ENCODE results near the gene VTN. TPM values are rescaled to one million over a fixed set of nuclear protein-coding genes. Genes with fewer than 3 reads are reported as not detected.

The VTN gene
- total RNA-seq, 2 experiments from 2014 or later, result not detected

DNA sequence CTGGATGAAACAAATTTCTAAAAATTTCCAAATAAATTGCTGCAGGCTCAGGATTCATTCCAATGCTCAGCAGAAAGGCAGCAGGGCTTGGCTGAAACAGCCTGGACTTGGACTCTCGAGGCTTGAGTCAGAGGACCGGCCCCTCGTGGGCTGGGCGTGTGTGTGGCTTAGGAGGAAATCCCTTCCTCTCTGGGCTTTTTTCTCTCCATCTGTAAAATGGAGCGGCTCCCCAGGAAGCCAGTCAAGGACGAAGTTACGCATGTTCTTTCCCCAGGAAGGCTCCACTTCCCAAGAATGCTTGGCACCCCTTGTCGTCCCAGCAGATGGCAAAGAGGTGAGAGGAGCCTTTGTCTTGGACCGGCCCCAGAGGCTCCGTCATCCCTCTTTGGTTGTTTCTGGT, 22.4 kb upstream of the VTN start:
- H3K4me3 Mint-ChIP-seq, result no peak overlapping the region
- ChIA-PET POLR2A (no interaction called here), CTCF (no interaction called here)
- peaks cover 2% of the 10 kb centered on the region for H3K4me1 Mint-ChIP-seq (ENCODE audit: low read depth)
- no peak for DNase-seq
- H3K27me3 Mint-ChIP-seq, result no peaks in the 10 kb centered on the region
- peaks cover 35% of the 10 kb centered on the region for H3K36me3 Mint-ChIP-seq
- no peaks in the 10 kb centered on the region for H3K9me3 Mint-ChIP-seq
- intact Hi-C loops (cut with micrococcal nuclease), result no loop called here
- no peak overlapping the region for H3K27ac Mint-ChIP-seq

DNA sequence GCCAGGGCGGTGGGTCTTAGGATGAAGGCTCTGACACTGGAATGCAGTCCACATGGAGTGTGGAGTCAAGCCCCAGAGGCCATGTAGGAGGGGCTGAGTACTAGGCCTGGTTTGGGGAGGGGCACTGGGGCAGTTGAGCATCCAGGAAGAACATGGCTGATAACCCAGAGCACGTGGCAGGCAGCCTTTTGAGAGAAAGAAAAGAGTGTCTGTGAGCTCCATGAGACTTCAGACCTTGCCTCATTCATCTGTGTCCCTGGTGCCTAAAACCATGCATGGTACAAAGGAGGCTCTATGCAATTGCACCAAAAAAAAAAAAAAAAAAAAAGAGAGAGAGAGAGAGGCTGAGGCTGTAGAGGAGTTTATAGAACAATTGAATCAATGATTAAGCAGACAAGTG, 21.3 kb upstream of the VTN start:
- Mint-ChIP-seq H3K9me3 (no peaks in the 10 kb centered on the region), H3K4me3 (no peak overlapping the region), H3K36me3 (peaks cover 34% of the 10 kb centered on the region), H3K27ac (no peak overlapping the region), H3K27me3 (no peaks in the 10 kb centered on the region), H3K4me1 (ENCODE audit: low read depth) (peaks cover 2% of the 10 kb centered on the region)
- ChIA-PET POLR2A (interaction anchor here (0.9 kb wide), 1 partner anchor 15 kb away, joined by 4 read pairs; the partner anchor contains the start of gene SLC46A1), CTCF (interaction anchor here (1.2 kb wide), 1 partner anchor 10 kb away, joined by 4 read pairs; no protein-coding TSS in a partner anchor)
- DNase-seq, result no peak
- intact Hi-C loops (cut with micrococcal nuclease), result no loop called here

DNA sequence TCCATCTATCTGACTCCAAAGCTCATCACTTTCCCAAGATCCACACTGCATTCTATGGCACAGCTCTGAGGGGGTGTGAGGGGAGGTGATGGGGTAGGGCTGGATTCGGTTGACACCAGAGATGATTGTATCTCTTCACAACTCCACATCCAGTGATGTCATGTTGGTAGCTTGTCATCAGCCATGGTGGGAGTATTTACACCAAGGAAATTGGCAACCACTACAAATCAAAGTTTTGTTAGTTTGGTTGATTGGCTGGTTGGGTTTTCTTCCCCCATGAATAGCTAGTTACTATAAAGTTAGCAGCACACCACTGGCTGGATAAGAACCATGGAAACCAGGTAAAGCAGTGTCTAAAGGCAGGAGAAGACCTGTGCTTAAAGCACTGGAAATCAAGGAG, 20.9 kb upstream of the VTN start:
- peaks cover 34% of the 10 kb centered on the region for H3K36me3 Mint-ChIP-seq
- DNase-seq, result no peak
- H3K4me1 Mint-ChIP-seq (ENCODE audit: low read depth), result peaks cover 3% of the 10 kb centered on the region

DNA sequence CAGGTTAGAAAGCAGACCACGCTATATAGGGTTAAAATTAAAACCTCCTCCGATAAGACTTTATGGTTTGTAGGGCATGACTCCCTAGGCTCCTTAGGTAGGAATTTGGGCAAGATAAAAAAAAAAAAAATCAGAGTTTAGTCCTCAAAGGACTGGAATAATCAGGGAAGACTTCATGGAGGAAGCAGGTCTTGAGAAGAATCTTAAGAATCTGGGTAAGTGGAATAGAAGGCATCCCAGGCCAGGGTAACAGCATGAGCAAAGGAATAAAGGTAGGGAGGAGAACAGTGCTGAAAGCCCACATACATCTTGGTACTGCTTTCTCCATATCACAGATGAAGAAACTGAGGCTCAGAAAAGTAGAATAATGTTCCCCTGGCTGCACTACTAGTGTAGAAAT, 20.5 kb upstream of the VTN start:
- intact Hi-C loops (cut with micrococcal nuclease), result no loop called here
- Mint-ChIP-seq H3K27me3 (no peaks in the 10 kb centered on the region), H3K4me1 (ENCODE audit: low read depth) (peaks cover 6% of the 10 kb centered on the region)

More for the DNA sequence above, 20.9 kb upstream of the VTN start:
- intact Hi-C loops (cut with micrococcal nuclease), result no loop called here
- Mint-ChIP-seq H3K9me3 (no peaks in the 10 kb centered on the region), H3K27me3 (no peaks in the 10 kb centered on the region), H3K4me3 (no peak overlapping the region), H3K27ac (no peak overlapping the region)
- POLR2A ChIA-PET, result interaction anchor here (0.9 kb wide), 1 partner anchor 15 kb away, joined by 4 read pairs; the partner anchor contains the start of gene SLC46A1
- CTCF ChIA-PET, result interaction anchor here (1.2 kb wide), 1 partner anchor 10 kb away, joined by 4 read pairs; no protein-coding TSS in a partner anchor

DNA sequence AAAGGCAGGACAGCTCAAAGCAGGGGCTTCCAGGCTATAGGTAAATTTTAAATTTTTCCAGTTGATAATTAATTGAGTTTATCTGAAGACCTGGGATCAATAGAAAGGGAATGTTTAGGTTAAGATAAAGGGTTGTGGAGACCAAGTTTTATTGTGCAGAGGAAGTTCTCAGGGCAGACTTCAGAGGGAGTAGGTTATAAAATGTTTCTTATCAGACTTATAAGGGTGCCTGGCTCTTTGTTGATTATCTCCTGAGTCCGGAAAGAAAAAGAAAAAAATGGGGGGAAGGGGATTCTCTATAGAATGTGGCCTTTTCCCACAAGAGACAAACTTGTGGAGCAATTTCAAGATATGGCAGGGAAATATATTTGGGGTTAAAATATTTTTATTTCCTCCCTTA, 20.0 kb upstream of the VTN start:
- Mint-ChIP-seq H3K27ac (no peak overlapping the region), H3K36me3 (peaks cover 34% of the 10 kb centered on the region), H3K9me3 (no peaks in the 10 kb centered on the region), H3K4me1 (ENCODE audit: low read depth) (peaks cover 10% of the 10 kb centered on the region), H3K4me3 (no peak overlapping the region), H3K27me3 (no peaks in the 10 kb centered on the region)
- DNase-seq, result no peak
- ChIA-PET POLR2A (no interaction called here), CTCF (interaction anchor here (1.6 kb wide), 1 partner anchor 26 kb away, joined by 5 read pairs; no protein-coding TSS in a partner anchor)
- intact Hi-C loops (cut with micrococcal nuclease), result no loop called here

More for the DNA sequence above, 20.5 kb upstream of the VTN start:
- POLR2A ChIA-PET, result no interaction called here
- no peak overlapping the region for H3K27ac Mint-ChIP-seq
- DNase-seq, result no peak
- H3K9me3 Mint-ChIP-seq, result no peaks in the 10 kb centered on the region
- H3K36me3 Mint-ChIP-seq, result peaks cover 34% of the 10 kb centered on the region
- H3K4me3 Mint-ChIP-seq, result no peak overlapping the region
- CTCF ChIA-PET, result no interaction called here

DNA sequence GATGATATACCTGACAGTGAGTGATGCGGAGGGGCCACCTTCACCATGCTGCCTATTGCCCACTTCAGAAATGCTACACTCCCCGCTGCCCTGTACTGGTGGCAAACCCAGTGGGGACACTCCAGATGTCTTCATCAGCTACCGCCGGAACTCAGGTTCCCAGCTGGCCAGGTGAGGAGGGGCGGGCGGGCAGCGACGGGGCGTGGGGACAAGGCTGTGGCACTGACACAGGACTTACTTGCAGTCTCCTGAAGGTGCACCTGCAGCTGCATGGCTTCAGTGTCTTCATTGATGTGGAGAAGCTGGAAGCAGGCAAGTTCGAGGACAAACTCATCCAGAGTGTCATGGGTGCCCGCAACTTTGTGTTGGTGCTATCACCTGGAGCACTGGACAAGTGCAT, 18.0 kb upstream of the VTN start:
- ChIA-PET CTCF (no interaction called here), POLR2A (no interaction called here)
- H3K27ac Mint-ChIP-seq, result no peak overlapping the region
- no peaks in the 10 kb centered on the region for H3K27me3 Mint-ChIP-seq
- DNase-seq, result no peak
- H3K4me1 Mint-ChIP-seq (ENCODE audit: low read depth), result peaks cover 20% of the 10 kb centered on the region
- H3K4me3 Mint-ChIP-seq, result no peak overlapping the region
- H3K9me3 Mint-ChIP-seq, result no peaks in the 10 kb centered on the region
- peaks cover 29% of the 10 kb centered on the region for H3K36me3 Mint-ChIP-seq
- intact Hi-C loops (cut with micrococcal nuclease), result loop anchor here (10.0 kb wide), 1 partner anchor 157 kb away; no protein-coding TSS in a partner anchor

DNA sequence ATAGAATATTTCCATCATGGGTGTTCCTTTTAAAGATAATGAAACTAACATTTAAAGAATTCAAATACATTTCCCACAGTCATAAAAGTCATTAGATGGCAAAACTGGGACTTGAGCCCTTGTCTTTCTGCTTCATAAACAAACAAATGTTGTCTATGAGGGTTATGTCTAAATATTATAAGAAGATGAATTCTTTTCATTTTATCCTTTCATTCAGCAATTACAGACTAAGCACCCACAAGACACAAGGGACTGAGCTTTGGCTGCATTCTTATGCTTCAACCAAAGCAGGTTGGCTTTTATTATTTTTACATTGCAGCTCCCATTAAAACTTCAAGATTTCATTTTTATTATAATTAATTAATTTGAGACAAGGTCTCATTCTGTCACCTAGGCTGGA, 16.3 kb upstream of the VTN start:
- POLR2A ChIA-PET, result no interaction called here
- Mint-ChIP-seq H3K4me1 (ENCODE audit: low read depth) (peaks cover 23% of the 10 kb centered on the region), H3K36me3 (peaks cover 28% of the 10 kb centered on the region), H3K4me3 (no peak overlapping the region), H3K27ac (no peak overlapping the region), H3K27me3 (no peaks in the 10 kb centered on the region), H3K9me3 (no peaks in the 10 kb centered on the region)
- CTCF ChIA-PET, result interaction anchor here (0.6 to 1.4 kb wide), 3 partner anchors 29 to 1231 kb away, joined by 3 read pairs; no protein-coding TSS in a partner anchor
- intact Hi-C loops (cut with micrococcal nuclease), result loop anchor here (10.0 kb wide), 1 partner anchor 158 kb away; no protein-coding TSS in a partner anchor
- no peak for DNase-seq

DNA sequence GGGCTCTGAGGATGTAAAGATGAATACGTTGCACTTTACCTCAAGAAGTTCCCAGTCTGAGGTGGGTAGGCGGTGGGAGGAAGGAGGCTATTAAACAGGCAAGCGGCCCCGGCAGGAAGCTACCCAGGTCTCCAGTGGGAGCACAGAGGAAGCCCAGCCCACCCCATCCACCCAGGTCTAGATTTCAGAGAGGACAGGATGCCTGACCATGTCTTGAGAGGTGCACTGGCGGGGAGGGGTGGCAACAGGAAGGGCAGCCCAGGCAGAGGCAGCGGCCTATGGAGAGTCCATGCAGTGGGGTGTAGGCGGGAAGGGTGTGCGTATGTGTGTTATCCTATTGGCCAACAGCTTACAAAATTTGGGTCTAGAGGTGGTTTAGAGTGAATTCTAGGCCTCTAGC, 15.3 kb upstream of the VTN start:
- POLR2A ChIA-PET, result interaction anchor here (0.6 to 1.7 kb wide), 5 partner anchors 11 to 82 kb away, joined by 3 to 15 read pairs (median 3); partner anchors contain the start of genes POLDIP2 and SARM1
- Mint-ChIP-seq H3K27ac (no peak overlapping the region), H3K27me3 (no peaks in the 10 kb centered on the region), H3K36me3 (peaks cover 19% of the 10 kb centered on the region), H3K4me1 (ENCODE audit: low read depth) (peaks cover 25% of the 10 kb centered on the region), H3K9me3 (no peaks in the 10 kb centered on the region), H3K4me3 (peak overlapping the region; percentile 88)
- DNase-seq, result peak; percentile 61
- intact Hi-C loops (cut with micrococcal nuclease), result loop anchor here (2.0 to 10.0 kb wide), 2 partner anchors 31 to 159 kb away; no protein-coding TSS in a partner anchor
- CTCF ChIA-PET, result interaction anchor here (0.6 to 1.7 kb wide), 2 partner anchors 31 to 117 kb away, joined by 5 to 7 read pairs; no protein-coding TSS in a partner anchor

DNA sequence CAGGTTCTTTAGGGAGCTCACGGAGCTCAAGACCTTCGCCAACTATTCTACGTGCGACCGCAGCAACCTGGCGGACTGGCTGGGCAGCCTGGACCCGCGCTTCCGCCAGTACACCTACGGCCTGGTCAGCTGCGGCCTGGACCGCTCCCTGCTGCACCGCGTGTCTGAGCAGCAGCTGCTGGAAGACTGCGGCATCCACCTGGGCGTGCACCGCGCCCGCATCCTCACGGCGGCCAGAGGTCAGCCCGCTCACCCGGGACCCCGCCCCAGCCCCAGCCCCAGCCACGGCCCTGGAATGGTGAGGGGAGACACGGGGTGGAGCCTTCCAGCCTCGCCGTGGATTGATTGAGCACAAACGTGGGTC, 14.9 kb upstream of the VTN start:
- POLR2A ChIA-PET, result interaction anchor here (0.6 to 1.7 kb wide), 6 partner anchors 10 to 81 kb away, joined by 3 to 15 read pairs (median 4); partner anchors contain the start of genes IFT20, POLDIP2, SARM1 and TNFAIP1
- H3K27ac Mint-ChIP-seq, result peak overlapping the region; percentile 59
- DNase-seq, result peak; percentile 24

DNA sequence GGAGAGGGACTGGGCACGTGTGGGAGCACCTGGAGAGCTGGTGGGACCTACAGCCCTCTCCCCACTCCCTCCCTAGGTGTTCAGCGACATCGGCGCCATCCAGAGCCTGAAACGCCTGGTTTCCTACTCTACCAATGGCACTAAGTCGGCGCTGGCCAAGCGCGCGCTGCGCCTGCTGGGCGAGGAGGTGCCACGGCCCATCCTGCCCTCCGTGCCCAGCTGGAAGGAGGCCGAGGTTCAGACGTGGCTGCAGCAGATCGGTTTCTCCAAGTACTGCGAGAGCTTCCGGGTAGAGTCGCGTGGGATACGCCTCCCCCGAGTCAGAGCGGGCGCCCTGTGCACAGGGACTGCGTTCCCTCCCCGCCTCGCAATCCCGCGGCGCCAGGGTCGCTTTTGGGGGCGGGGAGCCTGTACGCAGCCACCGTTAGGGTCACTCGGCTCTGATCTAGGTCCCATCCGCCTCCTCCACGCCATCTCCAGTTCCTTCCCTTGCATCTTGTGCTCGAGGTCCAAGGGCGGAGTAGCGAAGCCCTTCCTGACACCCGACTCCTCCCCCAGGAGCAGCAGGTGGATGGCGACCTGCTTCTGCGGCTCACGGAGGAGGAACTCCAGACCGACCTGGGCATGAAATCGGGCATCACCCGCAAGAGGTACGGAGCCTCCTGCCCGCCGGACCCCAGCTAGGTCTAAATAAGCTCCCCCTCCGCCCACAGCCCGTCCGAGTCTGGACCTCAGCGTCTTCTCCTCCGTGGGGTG, 14.4 kb upstream of the VTN start:
- H3K4me3 Mint-ChIP-seq, result peak overlapping the region; percentile 88
- CTCF ChIA-PET, result interaction anchor here (1.7 kb wide), 1 partner anchor 32 kb away, joined by 7 read pairs; no protein-coding TSS in a partner anchor

More for the DNA sequence above, 14.9 kb upstream of the VTN start:
- intact Hi-C loops (cut with micrococcal nuclease), result loop anchor here (2.0 to 10.0 kb wide), 2 partner anchors 32 to 160 kb away; no protein-coding TSS in a partner anchor
- Mint-ChIP-seq H3K9me3 (no peaks in the 10 kb centered on the region), H3K4me1 (ENCODE audit: low read depth) (peaks cover 25% of the 10 kb centered on the region), H3K27me3 (no peaks in the 10 kb centered on the region), H3K4me3 (peak overlapping the region; percentile 88), H3K36me3 (peaks cover 16% of the 10 kb centered on the region)
- CTCF ChIA-PET, result interaction anchor here (1.7 kb wide), 1 partner anchor 31 kb away, joined by 7 read pairs; no protein-coding TSS in a partner anchor

DNA sequence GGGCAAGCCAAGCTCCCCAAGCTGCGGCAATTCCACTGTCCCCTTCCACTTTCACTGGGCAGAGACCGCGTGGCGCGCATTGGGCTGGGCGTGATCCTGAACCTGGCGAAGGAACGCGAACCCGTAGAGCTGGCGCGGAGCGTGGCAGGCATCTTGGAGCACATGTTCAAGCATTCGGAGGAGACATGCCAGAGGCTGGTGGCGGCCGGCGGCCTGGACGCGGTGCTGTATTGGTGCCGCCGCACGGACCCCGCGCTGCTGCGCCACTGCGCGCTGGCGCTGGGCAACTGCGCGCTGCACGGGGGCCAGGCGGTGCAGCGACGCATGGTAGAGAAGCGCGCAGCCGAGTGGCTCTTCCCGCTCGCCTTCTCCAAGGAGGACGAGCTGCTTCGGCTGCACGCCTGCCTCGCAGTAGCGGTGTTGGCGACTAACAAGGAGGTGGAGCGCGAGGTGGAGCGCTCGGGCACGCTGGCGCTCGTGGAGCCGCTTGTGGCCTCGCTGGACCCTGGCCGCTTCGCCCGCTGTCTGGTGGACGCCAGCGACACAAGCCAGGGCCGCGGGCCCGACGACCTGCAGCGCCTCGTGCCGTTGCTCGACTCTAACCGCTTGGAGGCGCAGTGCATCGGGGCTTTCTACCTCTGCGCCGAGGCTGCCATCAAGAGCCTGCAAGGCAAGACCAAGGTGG, 11.2 kb upstream of the VTN start:
- ChIA-PET POLR2A (no interaction called here), CTCF (interaction anchor here (1.0 to 2.1 kb wide), 2 partner anchors 10 to 35 kb away, joined by 4 to 6 read pairs; no protein-coding TSS in a partner anchor)
- intact Hi-C loops (cut with micrococcal nuclease), result loop anchor here (10.0 kb wide), 1 partner anchor 164 kb away; no protein-coding TSS in a partner anchor
- peak; percentile 59 for DNase-seq
- H3K4me1 Mint-ChIP-seq (ENCODE audit: low read depth), result peaks cover 23% of the 10 kb centered on the region
- peak overlapping the region; percentile 14 for H3K4me3 Mint-ChIP-seq
- no peaks in the 10 kb centered on the region for H3K9me3 Mint-ChIP-seq
- no peak overlapping the region for H3K27ac Mint-ChIP-seq
- no peaks in the 10 kb centered on the region for H3K27me3 Mint-ChIP-seq
- peaks cover 4% of the 10 kb centered on the region for H3K36me3 Mint-ChIP-seq

More for the DNA sequence above, 14.4 kb upstream of the VTN start:
- Mint-ChIP-seq H3K9me3 (no peaks in the 10 kb centered on the region), H3K27ac (peak overlapping the region; percentile 59), H3K36me3 (peaks cover 13% of the 10 kb centered on the region), H3K4me1 (ENCODE audit: low read depth) (peaks cover 25% of the 10 kb centered on the region), H3K27me3 (no peaks in the 10 kb centered on the region)
- POLR2A ChIA-PET, result interaction anchor here (0.6 to 1.7 kb wide), 10 partner anchors 10 to 172 kb away, joined by 3 to 15 read pairs (median 3); partner anchors contain the start of genes IFT20, POLDIP2, SARM1 and TNFAIP1
- DNase-seq, result peak; percentile 84
- intact Hi-C loops (cut with micrococcal nuclease), result loop anchor here (2.0 to 10.0 kb wide), 2 partner anchors 32 to 160 kb away; no protein-coding TSS in a partner anchor
